ENCODE results near the gene APEH.

GRCh38 chr3:49648354-49649019, 25.7 kb upstream of the APEH start:
- TF ChIP-seq CTCF (IDR thresholded peaks at IDR 0.05) (no peak), POLR2A (IDR thresholded peaks at IDR 0.05) (no peak)

All from body of pancreas (tissue), 4 donors.